HCT116 (cell line): ENCODE data around the gene NECAB2.

ENCODE experiments used
- CTCF ChIP-seq, 3 experiments: fragments of 200-600 bp in 1 of 3; sonication (generic) in 1 of 3; IDR thresholded peaks in 2 of 3; conservative IDR thresholded peaks in 1 of 3; 2 replicates each; pipeline ENCODE4 v1.5.1; 2012 to 2017; ENCODE audit warnings: low read depth in 2 of 3, low read length in 2 of 3, antibody characterized with exemption in 1 of 3, borderline replicate concordance in 1 of 3, control low read depth in 1 of 3, mild to moderate bottlenecking in 1 of 3, mixed read lengths in 1 of 3, mixed run types in 1 of 3, moderate library complexity in 1 of 3; ENCODE audit not compliant: insufficient read depth in 1 of 3
- EZH2 ChIP-seq: fragments of 200-600 bp; sonication (generic); IDR thresholded peaks from 2 replicates; pipeline ENCODE4 v1.6.1; 2017; ENCODE audit warnings: antibody characterized with exemption, mixed run types

- TF ChIP-seq CTCF (IDR thresholded peaks at IDR 0.05 in 2 of 3, conservative IDR thresholded peaks at IDR 0.05 in 1 of 3; ENCODE audit: borderline replicate concordance in 1 of 3, insufficient read depth in 1 of 3, low read depth in 2 of 3, low read length in 2 of 3): no peak
- TF ChIP-seq EZH2: no peak
Measured at GRCh38 chr16:83951544-83951943, 16.5 kb upstream of the NECAB2 start.
